HG03460 (cell line): Measurements from ENCODE around the gene ATP4B.

Source experiments
- ATAC-seq: cut with Tn5 transposase; IDR thresholded peaks from one replicate; pipeline ENCODE4 v1.9.1; 2021; ENCODE audit not compliant: unreplicated experiment

ATP4B gene

DNA sequence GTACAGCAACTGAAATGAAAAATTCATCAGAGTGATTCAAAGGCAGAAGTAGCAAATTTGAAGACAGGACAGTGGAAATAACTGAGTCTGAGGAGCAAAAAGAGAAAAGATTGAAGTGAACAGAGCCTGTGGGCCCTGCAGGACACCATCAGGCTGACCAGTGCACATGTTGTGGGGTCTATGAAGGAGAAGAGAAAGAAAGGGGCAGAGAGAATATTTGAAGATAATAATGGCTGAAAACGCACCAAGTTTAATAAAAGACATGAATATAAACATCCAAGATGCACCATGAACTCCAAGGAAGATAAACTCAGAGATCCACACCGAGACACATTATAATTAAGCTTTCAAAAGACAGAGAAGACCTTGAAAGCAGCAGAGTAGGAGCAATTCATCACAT, 15.4 kb downstream of the ATP4B start:
- ATAC-seq: no peak

- ATAC-seq: no peak
Measured at GRCh38 chr13:113641426-113641825, 16.6 kb downstream of the ATP4B start.

DNA sequence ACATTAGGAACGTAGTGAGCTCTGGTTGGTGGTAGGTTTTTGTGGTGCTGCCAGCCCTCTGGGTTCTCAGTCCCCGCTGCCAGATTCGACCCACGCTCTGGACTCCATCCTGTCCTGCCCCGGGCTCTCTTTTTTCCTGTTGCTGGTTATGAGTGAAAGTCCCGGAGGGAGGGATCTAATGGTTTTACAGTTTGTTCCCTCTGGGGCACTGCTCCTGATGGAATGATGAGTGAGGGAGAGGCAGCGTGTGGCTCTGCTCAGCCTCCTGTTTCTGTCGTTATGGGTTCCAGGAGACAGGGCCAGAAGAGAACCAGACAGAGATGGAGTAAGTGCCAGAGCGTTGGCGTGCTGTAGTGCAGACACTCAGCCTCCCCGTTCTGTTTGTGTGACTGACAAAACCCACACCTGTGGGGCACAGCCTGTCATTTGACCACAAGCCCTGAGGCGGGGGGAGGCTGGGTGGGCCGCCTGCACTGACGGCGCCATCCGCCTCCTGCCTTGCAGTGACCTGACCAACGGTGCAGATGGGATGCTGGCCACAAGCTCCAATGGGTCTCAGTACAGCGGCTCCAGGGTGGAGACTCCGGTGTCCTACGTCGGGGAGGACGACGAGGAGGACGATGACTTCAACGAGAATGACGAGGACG, 18.3 kb downstream of the ATP4B start:
- no peak for ATAC-seq

- ATAC-seq: no peak
Measured at GRCh38 chr13:113638806-113639205, 19.2 kb downstream of the ATP4B start.

DNA sequence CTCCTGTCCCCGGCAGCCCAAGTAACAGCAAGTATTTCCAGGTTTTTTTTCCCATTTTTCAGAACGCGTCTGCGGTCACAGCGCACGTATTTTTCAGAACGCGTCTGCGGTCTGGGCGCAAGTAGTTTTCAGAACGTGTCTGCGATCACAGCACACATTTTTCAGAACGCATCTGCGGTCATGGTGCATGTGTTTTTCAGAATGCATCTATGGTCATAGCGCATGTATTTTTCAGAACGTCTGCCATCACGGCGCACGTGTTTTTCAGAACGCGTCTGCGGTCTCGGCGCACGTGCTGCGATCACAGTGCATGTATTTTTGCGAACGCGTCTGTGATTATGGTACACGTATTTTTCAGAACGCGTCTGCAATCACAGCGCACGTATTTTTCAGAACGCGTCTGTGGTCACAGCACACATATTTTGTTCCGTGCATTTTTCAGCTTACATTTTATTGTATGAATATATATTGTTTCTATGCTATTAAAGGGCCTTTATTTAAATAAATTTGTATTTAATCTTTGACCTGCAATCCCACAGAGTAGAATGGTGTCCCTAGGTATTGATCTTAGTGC, 19.7 kb downstream of the ATP4B start:
- ATAC-seq: no peak

DNA sequence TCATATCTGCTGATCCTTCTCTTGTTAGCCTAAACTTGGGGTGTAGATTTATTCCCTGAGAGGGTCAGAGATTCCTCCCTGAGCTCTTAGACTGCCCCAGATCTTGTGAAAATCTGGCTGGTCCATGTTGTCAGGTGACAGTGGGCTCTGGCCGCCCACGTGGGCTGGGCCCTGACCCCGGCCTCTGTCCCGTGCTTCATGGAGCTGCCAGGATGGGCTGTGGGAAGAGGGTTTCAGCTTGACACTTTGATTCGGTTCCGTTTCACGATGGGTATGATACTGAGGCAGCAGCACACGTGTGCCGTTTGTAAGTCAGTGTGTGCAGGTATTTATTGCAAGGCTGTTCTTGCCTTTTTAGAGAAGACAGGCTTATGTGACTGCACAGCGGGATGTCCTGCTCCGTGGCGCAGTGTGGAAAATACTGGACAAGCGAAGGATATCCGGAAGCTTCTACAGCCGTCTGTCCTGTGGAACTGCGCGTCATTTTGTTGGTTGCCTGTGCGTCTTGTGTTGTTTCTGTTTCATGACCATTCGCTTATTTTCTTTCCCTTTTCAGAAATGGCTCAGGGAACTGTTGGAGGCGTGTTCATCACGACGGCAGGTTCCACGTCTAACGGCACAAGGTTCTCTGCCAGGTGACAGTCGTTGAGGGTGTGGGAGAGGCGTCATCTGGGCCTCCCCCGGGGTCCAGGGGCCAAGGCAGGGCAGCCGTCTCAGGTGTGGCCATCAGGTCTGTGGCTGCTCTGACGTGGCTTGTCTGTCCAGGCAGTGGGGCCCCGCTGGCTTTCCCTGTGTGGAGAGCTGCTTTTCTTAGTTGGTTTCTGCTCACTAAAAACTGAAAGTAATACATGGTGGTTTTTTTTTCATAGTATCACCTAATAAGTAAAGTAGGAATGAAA, 20.5 kb downstream of the ATP4B start:
- ATAC-seq: no peak

- no peak for ATAC-seq
Measured at GRCh38 chr13:113636266-113636963, 21.6 kb downstream of the ATP4B start.

- ATAC-seq: no peak
Measured at GRCh38 chr13:113635709-113636108, 22.3 kb downstream of the ATP4B start.

DNA sequence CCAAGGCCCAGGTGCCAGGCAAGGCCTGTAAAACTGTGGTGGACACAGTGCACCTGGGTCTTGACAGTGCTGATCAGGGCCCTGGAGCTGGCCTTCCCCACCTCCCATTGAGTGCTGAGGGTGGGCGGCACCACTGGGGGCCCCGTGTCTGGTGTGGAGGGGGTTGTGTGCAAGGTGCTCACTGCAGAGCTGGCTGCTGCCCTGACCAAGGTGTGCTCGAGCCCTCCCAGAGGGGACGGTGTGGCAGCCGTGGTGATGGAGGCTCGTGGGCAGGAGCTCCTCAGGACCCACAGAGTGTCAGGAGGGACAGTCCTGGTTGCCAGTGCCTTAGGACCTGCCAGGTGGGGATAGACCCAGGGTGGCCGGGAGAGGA, 23.0 kb downstream of the ATP4B start:
- ATAC-seq: no peak

GRCh38 chr13:113634279-113635047, 23.5 kb downstream of the ATP4B start:
- no peak for ATAC-seq

DNA sequence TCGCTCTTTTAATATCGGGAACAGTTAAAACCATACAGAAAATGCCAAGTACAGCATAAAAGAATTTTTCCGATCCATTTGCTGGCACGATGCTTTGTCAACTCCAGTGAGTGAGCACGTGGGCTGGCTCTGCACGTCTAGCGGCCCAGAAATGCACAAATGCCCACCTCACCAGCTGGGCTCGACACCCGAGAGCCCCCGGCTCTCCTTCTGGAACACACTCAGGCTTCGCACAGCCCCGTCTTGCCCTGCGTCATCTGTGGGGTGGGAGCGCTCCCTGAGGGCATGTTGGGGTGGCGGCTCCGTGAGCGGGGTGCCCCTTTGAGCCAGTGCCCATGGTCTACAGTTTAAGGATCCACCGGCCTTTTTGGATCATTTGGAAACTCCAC, 24.5 kb downstream of the ATP4B start:
- ATAC-seq: no peak

- no peak for ATAC-seq
Measured at GRCh38 chr13:113632706-113633484, 25.1 kb downstream of the ATP4B start.

- no peak for ATAC-seq
Measured at GRCh38 chr13:113631341-113632095, 26.5 kb downstream of the ATP4B start.

- ATAC-seq: no peak
Measured at GRCh38 chr13:113630804-113631203, 27.2 kb downstream of the ATP4B start.

- ATAC-seq: no peak
Measured at GRCh38 chr13:113630296-113630695, 27.7 kb downstream of the ATP4B start.

- no peak for ATAC-seq
Measured at GRCh38 chr13:113629866-113630265, 28.1 kb downstream of the ATP4B start.

GRCh38 chr13:113628291-113629270, 29.4 kb downstream of the ATP4B start:
- ATAC-seq: no peak

DNA sequence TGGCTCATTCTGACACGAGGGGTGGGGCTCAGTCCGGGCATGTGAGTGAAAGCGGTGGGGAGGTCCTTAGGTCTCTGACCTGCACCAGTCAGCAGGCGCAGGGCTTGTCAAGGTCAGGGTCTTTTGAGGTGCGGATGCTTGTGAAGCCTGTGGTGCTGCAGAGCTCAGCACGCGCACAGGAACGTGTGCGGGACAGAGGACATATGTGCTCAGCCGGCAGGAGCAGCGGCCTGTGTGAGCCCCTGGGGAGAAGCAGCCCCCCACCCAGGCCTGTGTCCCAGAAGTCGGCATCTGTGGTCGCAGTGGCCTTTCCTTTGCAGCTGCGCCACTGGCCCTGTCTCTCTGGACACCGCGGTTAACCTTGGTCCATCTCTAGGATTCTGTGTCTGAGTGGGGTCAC, 30.9 kb downstream of the ATP4B start:
- no peak for ATAC-seq
